ENCODE results near the gene ARL4D. TPM values are rescaled to one million over a fixed set of nuclear protein-coding genes. Genes with fewer than 3 reads are reported as not detected.

ARL4D gene
- total and polyA plus RNA-seq, 2 of the 8 experiments (the other 6 are each of a cell fraction or from before 2014, with no cell fraction given) = 8.4 to 9.2 TPM

GRCh38 chr17:43359469-43360110, 39.2 kb upstream of the ARL4D start:
- no peak overlapping the region for H3K14ac ChIP-seq (ENCODE audit: insufficient read length)
- no peak overlapping the region for H2BK120ac ChIP-seq (replicated peaks; ENCODE audit: low read depth, low read length)
- H3K23me2 ChIP-seq (ENCODE audit: low read depth, low read length) = peaks cover 5% of the 10 kb centered on the region
- no peaks in the 10 kb centered on the region for H3K9me3 ChIP-seq (ENCODE audit: insufficient read depth in 2 of 2, low read depth in 1 of 2, low read length in 1 of 2)
- no peak overlapping the region for H2BK15ac ChIP-seq (ENCODE audit: low read length)
- FAIRE-seq = no peak
- no peaks in the 10 kb centered on the region for H4K20me1 ChIP-seq (replicated peaks in 1 of 2; ENCODE audit: control insufficient read depth in 1 of 2, insufficient read depth in 2 of 2, low read length in 2 of 2)
- H3K9ac ChIP-seq (replicated peaks in 1 of 4; ENCODE audit: extremely low read depth in 1 of 4, low read depth in 3 of 4, low read length in 3 of 4) = no peak overlapping the region
- no peak overlapping the region for H2BK5ac ChIP-seq (ENCODE audit: low read depth, low read length)
- H3K27me3 ChIP-seq (replicated peaks in 1 of 4; ENCODE audit: control insufficient read depth in 3 of 4, extremely low read depth in 1 of 4, insufficient read depth in 3 of 4, low read length in 3 of 4) = peaks cover 0 to 17% (median 7%) of the 10 kb centered on the region in 4 experiments; a peak in 5 of 7 replicates
- no peak overlapping the region for H4K91ac ChIP-seq (replicated peaks; ENCODE audit: insufficient read length, low read length)
- no peak overlapping the region for H3K56ac ChIP-seq (replicated peaks; ENCODE audit: insufficient read length, low read depth, low read length)
- no peak for DNase-seq (ENCODE audit: low read depth in 1 of 2, low spot score in 2 of 2)
- H2BK12ac ChIP-seq (ENCODE audit: low read depth, low read length) = no peak overlapping the region
- H3K4me2 ChIP-seq (ENCODE audit: insufficient read depth in 1 of 2, low read depth in 2 of 2, low read length in 2 of 2) = peak overlapping the region; percentile 82 to 95
- H3K18ac ChIP-seq (ENCODE audit: extremely low read depth, low read length) = no peak overlapping the region
- no peaks in the 10 kb centered on the region for H3K79me1 ChIP-seq (ENCODE audit: low read depth, low read length)
- TF ChIP-seq EGR1 (IDR thresholded peaks at IDR 0.05; ENCODE audit: borderline replicate concordance, low read depth, low read length) = 0 out of 2 replicates have a peak, but pooled peaks have one; percentile 26
- peak; percentile 70 for TF ChIP-seq POLR2AphosphoS5 (IDR thresholded peaks at IDR 0.05; ENCODE audit: low read depth, low read length)
- TF ChIP-seq SP1 (IDR thresholded peaks at IDR 0.05; ENCODE audit: low read depth, low read length) = peak; percentile 67; the same call in 1 of the 2 replicates
- no peak for TF ChIP-seq SP4 (IDR thresholded peaks at IDR 0.05; ENCODE audit: low read length)
- H3K23ac ChIP-seq (ENCODE audit: insufficient read length) = no peak overlapping the region
- WGBS, 2 experiments (ENCODE audit: extremely low coverage in 1 of 2, insufficient coverage in 1 of 2, insufficient read length in 1 of 2, insufficient replicate concordance in 2 of 2, low coverage in 1 of 2, low lambda C conversion rate in 2 of 2, missing lambda C conversion rate in 1 of 2) = 77% methylated on average over 17 of the region's 17 CpGs; no CpG with 5 or more reads in 1 of the 2 experiments
- POLR2A ChIA-PET (ENCODE audit: partially characterized antibody) = interaction anchor here (1.1 to 6.9 kb wide), 14 partner anchors 9 to 404 kb away, joined by 3 to 105 read pairs (median 31); partner anchors contain the start of genes ARL4D and DHX8
- no peak overlapping the region for H4K5ac ChIP-seq (ENCODE audit: insufficient read length, low read depth, low read length)
- no peaks in the 10 kb centered on the region for H3K36me3 ChIP-seq (ENCODE audit: control insufficient read depth in 2 of 4, insufficient read depth in 4 of 4, low read length in 3 of 4)
- no peak overlapping the region for H2AFZ ChIP-seq (ENCODE audit: low read length)
- H3K4me1 ChIP-seq (replicated peaks in 1 of 4; ENCODE audit: control insufficient read depth in 3 of 4, insufficient read depth in 4 of 4, low read length in 3 of 4) = peaks cover 2 to 10% (median 4%) of the 10 kb centered on the region in 4 experiments; a peak in 5 of 7 replicates
- no peak overlapping the region for H3K27ac ChIP-seq (ENCODE audit: low read depth, low read length)
- H2AK5ac ChIP-seq (ENCODE audit: low read depth, low read length) = no peak overlapping the region
- H4K8ac ChIP-seq (ENCODE audit: extremely low read depth, insufficient read depth, low read length) = no peak overlapping the region
- CTCF ChIA-PET (ENCODE audit: partially characterized antibody) = interaction anchor here (0.8 to 3.4 kb wide), 5 partner anchors 11 to 26 kb away, joined by 3 to 29 read pairs (median 3); no protein-coding TSS in a partner anchor
- H3K4me3 ChIP-seq (ENCODE audit: extremely low read depth in 1 of 4, insufficient read depth in 2 of 4, low read depth in 3 of 4, low read length in 4 of 4) = peak overlapping the region in 3 of 4 experiments; percentile 60 to 70 (median 67); a peak in 4 of 8 replicates
- H3K4ac ChIP-seq (replicated peaks; ENCODE audit: insufficient read length, low read depth, low read length) = no peak overlapping the region
- no peak overlapping the region for H2BK20ac ChIP-seq (ENCODE audit: low read length)
- no peaks in the 10 kb centered on the region for H3K79me2 ChIP-seq (ENCODE audit: control insufficient read depth in 1 of 2, insufficient read depth in 2 of 2, low read length in 2 of 2)
